SH-SY5Y (cell line): ENCODE measurements around the gene AGO1.

Experiments used
- GATA2 ChIP-seq: IDR thresholded peaks from 2 replicates; pipeline ENCODE4 v1.6.1; 2011; ENCODE audit warnings: mild to moderate bottlenecking, low read depth, low read length
- GATA3 ChIP-seq: IDR thresholded peaks from 2 replicates; pipeline ENCODE4 v1.6.1; 2011; ENCODE audit warnings: low read depth, mild to moderate bottlenecking, low read length, moderate library complexity

DNA sequence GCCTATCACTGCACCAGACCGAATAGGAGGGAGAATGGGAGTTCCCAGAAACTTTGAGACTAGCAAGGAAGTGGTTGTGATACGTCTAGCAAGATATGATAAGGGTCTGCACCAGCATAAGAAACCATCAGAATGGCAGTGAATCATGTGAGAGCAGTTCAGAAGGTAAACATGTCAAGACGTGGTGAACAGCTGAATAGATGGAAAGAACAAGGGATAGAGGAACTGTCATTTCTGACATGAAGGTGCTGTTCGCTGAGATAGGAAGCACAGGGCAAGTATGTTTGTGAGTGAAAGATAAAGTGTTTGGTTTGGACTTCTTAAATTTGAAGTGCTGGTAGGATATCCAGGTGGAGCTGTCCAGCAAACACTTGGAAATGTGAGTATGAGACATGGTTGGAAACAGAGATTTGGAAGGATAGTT is 1.1 kb upstream of the AGO1 start:
- TF ChIP-seq GATA2: no peak
- TF ChIP-seq GATA3: no peak
